ENCODE measurements around the gene METRN.
"Not testable (repeated sequence)": the region's sequence is repeated elsewhere in the genome, so short reads cannot be mapped to it uniquely, and the experiment has no call there.

Gene METRN

DNA sequence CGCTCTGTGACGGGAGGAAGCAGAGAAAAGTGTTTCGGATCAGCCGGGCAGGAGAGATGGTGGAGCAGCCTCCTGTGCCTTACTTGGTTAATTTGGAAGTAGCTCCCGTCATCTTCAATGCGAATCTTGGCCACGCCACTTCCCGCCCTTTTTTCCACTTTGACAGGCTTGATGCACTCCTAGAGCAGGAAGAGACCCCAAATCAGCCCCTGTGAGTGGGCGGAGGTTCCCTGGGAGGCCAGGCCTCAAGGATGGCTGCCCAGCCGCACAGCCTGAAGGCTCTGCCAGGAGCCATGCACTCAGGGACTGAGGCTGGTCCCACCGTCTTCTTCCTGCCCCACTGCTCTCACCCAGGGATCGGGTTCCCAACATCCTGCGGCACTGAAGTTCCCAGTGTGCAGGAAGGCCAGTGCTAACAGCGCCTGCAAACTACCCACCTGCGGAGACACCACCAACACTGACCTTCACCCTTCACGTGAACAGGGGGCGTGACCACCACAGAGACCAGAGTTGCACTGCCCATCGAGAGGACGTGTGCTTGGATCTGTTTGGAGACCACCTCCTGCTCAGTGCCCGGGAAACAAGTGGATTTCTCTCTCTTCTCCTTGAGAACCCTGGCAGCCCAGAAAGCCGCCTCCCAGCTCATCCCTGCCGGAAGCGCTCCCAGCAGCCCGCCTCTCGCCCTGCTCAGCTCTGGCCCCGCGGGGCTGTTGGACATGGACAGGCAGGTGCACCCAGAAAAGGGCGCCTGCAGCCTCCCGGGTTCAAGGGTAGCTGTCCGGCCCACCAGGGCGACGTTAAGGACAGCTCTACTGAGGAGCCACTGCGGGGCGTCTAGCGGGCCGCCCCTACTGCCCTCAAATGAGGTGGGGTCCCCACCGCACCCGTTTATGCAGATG lies 24.9 kb downstream of the METRN start:
- DNase-seq = no peak

DNA sequence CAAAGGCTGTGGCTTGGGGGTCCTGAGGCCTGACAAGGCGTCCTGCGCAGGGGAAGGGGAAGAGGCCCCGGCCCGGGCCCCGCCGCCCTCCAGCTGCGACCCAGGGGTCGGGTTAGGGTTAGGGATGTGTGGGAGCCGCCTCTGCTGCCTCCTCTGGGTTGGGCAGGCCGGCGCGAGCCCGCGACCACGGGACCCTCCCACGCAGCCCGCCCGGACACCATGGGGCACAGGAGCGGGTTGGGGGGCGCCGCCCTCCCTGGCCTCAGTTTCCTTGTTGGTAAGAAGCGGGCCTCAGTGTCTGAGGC lies 25.5 kb downstream of the METRN start:
- no peak for DNase-seq

DNA sequence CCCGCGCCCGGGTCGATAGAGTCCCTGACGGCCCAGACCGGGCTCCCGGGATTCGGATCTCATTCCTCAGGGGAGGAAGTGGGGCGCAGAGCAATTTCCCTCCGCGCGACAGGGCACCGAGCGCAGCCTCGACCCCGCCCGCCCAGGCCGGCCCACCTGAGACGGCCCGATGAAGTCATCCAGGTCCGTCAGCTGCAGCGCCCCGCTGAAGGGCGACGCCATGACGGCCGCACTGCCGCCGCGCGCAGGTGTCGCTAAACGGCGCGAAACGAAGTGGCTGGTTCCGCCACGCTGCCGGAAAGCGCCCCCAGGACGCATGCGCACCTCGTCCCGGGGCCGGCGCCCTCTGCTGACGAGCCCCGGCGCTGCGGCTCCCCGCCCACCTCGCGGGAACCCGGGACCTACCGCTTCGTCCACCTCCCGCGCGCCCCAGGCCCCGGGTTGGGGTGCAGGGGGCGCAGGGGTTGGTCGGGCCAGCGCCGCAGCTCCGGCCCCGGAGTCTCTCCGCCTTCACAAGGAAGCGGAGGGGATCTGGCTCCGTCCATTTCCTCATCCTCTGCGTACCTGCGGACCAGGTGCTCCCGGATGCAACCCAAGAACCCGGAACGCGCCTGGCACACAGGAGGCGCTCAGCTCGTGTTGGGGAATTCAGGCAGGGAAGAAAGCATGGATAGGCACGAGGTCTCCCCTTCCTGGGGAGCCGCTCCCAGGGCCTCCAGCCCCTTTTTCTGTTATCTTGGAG lies 26.0 kb downstream of the METRN start, which contains the start of gene CIAO3:
Gene CIAO3 (minus strand): TSS at position 234 of the 742 bp plus-strand sequence. CDS start 12 bp downstream, at position 222.
- peak; percentile 93 for DNase-seq

DNA sequence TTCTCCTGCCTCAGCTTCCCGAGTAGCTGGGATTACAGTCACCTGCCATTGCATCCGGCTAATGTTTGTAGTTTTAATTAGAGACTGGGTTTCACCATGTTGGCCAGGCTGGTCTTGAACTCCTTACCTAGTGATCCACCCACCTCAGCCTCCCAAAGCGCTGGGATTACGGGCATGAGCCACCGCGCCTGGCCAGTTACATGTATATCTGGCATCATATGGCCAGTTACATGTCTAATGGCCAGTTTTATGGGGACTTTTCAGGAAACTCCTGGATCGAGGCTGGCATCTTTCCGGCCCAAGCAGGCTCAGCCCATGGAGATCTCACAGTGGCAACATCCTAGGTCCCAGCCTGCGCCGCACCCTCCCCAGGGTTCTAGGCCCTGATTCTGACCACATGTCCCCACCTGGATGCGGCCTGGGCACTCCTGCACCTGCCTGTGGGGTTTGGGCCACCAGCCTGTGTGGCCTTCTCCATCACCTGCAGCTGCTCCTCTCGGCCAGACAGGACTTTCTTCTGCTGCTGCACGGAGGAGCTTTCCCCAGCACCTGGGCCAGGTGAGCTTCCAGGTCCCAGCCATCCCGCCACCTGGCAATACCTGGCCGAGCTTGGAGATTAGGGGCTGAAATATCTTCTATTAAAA lies 27.2 kb downstream of the METRN start:
- no peak for DNase-seq

- not testable (repeated sequence) for DNase-seq
These were observed 28.0 kb downstream of the METRN start for GRCh38 chr16:742894-743293.

DNA sequence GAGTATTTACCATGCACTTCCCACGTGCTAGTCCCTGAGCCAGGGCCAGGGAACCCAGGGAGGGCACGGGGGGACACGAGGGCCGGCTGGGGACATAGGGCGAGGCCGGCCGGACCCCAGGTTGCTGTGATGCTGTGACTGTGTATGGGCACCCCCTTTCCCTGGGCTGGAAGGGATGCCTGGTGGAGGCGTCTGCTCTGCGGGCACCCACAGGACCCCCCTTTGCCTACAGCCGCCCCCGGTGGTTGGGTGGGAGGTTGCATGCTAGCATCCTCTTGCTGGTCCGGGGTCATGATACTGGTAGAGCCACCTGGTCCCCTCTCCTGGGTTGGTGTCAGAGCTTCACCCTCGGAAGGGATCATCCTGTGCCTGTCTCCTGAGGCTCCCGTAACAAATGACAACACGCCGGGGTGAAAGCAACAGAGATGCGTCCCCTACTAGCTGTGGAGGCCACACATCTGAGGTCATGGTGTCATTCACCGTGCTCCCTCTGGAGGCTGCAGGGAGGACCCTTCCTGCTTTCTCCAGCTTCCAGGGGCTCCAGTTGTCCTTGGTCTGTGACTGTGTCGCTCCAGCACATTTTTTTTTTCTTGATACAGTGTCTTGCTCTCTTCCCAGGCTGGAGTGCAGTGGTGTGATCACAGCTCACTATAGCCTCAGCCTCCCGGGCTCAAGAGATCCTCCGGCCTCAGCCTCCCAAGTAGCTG lies 29.0 kb downstream of the METRN start:
- DNase-seq = no peak

GRCh38 chr16:745739-746138 lies 30.8 kb downstream of the METRN start:
- DNase-seq = no peak

- DNase-seq = no peak
These were observed 31.7 kb downstream of the METRN start for GRCh38 chr16:746637-747036.

DNA sequence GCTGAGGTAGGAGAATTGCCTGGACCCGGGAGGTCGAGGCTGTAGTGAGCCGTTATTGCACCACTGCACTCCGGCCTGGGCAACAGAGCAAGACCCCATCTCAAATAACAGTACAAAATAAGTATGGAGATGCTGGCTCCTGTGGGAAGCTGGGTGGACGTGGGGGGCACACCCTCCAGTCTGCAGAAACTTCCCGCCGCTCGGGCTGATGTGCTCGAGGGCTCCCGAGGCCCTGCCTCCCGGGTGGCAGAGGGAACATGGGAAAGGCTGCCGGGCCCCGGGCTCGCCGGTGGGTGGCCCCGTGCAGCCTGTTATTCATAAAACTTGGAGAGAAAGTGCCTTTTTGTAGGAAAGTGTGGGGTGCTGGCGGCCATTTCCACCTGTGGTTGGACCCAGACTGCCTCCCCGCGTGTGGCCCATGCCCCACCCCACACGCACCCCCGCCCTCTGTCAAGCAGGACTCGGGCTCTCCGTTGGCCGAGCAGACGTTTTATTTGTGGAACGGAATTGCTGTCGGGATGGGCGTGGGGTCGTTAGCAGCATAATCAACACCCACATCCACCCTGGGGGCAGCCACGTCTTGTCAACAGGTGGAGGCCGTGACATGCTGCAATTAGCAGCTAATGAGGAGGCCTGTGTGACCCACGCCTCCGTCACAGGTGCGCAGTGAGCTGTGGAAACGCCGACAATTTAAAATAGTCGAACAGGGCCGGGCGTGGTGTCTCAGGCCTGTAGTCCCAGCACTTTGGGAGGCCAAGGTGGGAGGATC lies 33.2 kb downstream of the METRN start:
- no peak for DNase-seq

- no peak for DNase-seq
These were observed 34.1 kb downstream of the METRN start for GRCh38 chr16:749010-749409.

GRCh38 chr16:750485-750884 lies 35.6 kb downstream of the METRN start:
- no peak for DNase-seq

DNA sequence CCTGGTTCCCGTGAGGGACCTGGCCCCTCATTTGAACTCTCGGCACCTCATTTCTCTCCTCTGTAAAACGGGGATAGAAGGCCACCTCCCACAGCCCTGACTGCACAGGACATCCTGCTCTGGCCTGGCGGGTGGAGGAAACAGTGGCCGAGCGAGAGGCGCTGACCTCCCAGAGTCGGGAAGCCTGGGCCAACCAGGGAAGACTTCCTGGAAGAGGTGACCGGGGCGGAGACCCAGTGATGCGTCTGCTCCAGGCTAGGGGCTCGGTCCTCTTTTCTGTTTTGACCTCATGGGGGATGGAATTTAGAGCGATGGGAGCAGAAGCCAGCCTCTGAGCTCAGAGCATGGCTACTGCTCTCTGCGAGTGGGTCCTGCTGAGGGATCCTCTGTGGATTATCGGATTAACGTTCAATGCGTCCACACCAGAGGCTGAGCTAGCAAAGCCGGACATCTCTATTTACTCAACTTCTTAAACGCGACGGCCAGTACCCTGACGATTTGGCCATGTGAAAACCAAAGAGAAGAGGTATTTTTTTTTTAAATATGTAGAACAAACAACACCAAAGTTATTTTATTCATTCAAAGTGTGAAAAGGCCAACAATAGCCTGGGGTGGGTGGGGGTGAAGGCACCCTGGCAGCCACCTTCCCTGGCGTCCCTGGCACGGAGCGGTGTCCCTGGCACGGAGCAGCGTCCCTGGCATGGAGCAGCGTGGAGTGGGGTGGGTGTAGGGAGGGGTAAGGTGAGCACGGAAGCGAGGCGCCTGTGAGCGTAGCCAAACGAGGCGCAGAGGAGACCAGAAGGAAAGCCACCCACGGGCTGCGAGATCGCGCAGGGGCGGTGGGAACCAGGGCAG lies 36.5 kb downstream of the METRN start:
- DNase-seq = no peak

DNA sequence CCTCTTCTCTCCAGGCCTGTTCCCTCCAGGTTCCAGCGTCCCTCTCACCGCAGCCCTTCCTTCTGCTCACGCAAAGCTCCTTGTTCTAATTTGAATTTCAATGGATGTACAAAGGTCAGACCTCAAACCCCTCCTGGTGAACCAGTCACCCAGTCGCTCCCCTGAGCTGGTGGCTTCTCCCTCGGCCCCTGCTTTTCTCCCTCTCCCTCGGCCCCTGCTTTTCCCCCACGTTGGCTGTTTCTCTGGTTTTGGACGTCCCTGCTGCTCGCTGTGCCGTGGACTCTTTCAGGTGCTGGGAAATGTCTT lies 37.0 kb downstream of the METRN start:
- no peak for DNase-seq

- DNase-seq = not testable (repeated sequence)
These were observed 39.2 kb downstream of the METRN start for GRCh38 chr16:754121-754607.

DNA sequence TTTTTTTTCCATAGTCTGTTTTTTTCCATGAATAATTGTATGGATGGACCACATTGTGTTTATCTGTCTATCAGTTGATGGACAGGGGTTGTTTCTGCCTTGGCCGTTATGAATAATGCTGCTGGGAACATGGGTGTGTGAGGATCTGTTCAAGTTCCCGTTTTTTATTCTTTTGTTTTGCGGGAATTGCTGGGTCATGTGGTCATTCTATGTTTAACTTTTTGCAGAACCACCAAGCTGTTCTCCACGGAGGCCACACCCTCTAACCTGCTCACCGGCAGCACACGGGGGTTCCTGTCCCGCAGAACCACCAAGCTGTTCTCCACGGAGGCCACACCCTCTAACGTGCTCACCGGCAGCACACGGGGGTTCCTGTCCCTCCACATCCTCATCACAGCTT lies 39.7 kb downstream of the METRN start:
- DNase-seq = no peak

DNA sequence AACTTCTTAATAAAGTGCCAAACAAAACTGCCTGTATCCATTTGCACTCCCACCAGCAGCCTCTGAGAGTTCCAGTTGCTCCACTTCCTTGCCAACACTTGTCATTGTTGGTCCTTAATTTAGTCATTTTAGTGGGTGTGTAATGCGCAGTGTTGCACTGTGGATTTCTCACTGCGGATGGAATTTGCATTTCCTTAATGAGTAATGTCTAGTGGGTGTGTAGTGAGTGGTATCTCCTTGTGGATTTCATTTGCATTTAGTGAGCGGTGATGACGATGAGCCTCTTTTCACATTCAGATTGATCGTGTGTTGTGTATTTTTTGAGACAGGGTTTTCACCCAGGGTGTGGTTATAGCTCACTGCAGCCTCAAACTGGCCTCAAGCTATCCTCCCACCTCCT lies 41.5 kb downstream of the METRN start:
- no peak for DNase-seq

DNA sequence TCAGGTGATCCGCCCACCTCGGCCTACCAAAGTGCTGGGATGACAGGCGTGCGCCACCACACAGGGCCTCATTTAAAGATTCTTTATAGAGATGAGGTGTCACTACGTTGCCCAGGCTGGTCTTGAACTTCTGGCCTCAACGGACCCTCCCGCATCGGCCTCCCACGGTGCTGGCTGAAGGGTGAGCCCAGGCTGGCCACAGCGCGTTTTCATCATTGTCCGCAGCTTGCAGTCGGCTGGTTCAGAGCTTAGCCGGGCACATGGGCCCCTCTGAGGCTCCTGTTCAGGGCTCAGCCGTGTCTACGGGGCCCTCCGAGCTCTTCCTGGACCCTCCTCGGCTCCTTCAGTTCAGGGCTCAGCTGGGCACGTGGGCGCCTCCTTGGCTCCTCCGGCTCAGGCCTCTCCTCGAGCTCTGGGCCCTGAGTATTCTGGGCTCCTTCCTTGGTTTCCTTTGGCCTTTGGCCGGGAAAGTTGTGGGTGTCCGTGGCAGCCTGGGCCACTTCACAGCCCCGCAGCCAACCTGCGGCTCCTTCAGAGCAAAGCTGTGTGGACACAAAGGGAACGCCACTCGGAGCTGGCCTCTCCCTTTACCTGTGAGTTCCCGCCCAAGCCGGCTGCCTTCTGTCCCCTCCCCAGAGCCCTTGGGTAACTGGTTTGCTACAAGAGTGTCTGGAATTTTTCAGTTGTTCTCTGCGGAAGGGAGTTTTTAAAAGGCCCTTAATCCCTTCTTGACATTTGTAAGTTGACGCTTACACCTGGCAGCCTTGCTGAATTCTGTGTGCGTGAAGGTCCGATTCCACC lies 44.4 kb downstream of the METRN start:
- DNase-seq = no peak

GRCh38 chr16:760065-760464 lies 45.1 kb downstream of the METRN start:
- DNase-seq = no peak

GRCh38 chr16:760545-761343 lies 45.8 kb downstream of the METRN start, which contains the start of gene MSLN:
Gene MSLN (plus strand): TSS chr16:760734. CDS start chr16:762681, 1,947 bp downstream.
- no peak for DNase-seq
